Duodenal mucosa (tissue), 2 donors: Measurements from ENCODE around the gene PPFIA3.
"Not testable (repeated sequence)": the region's sequence is repeated elsewhere in the genome, so short reads cannot be mapped to it uniquely, and the experiment has no call there.

ENCODE experiments used
- H3K27ac ChIP-seq: one replicate; pipeline ENCODE4 v1.7.0; 2013; ENCODE audit warnings: low read depth, low read length
- H3K27me3 ChIP-seq, 2 donors: one replicate each; pipeline ENCODE4 v1.7.0; 2013; ENCODE audit warnings: low read length in 2 of 2, control low read depth in 1 of 2; ENCODE audit not compliant: insufficient read depth in 2 of 2, control insufficient read depth in 1 of 2
- H3K36me3 ChIP-seq, 2 donors: one replicate each; pipeline ENCODE4 v1.7.0; 2013; ENCODE audit warnings: low read length in 2 of 2, control low read depth in 1 of 2; ENCODE audit not compliant: insufficient read depth in 2 of 2, control insufficient read depth in 1 of 2
- H3K4me1 ChIP-seq, 2 donors: one replicate each; pipeline ENCODE4 v1.7.0; 2013; ENCODE audit warnings: low read length in 2 of 2, control low read depth in 1 of 2; ENCODE audit not compliant: insufficient read depth in 2 of 2, control insufficient read depth in 1 of 2
- H3K4me3 ChIP-seq, 2 donors: one replicate each; pipeline ENCODE4 v1.7.0; 2013; ENCODE audit warnings: low read length in 2 of 2, low read depth in 1 of 2
- H3K9ac ChIP-seq, 2 donors: one replicate each; pipeline ENCODE4 v1.7.0; 2013; ENCODE audit warnings: low read length in 2 of 2, low read depth in 1 of 2
- H3K9me3 ChIP-seq, 2 donors: one replicate each; pipeline ENCODE4 v1.7.0; 2013; ENCODE audit warnings: low read length in 2 of 2, control low read depth in 1 of 2; ENCODE audit not compliant: control insufficient read depth in 1 of 2

The PPFIA3 gene

DNA sequence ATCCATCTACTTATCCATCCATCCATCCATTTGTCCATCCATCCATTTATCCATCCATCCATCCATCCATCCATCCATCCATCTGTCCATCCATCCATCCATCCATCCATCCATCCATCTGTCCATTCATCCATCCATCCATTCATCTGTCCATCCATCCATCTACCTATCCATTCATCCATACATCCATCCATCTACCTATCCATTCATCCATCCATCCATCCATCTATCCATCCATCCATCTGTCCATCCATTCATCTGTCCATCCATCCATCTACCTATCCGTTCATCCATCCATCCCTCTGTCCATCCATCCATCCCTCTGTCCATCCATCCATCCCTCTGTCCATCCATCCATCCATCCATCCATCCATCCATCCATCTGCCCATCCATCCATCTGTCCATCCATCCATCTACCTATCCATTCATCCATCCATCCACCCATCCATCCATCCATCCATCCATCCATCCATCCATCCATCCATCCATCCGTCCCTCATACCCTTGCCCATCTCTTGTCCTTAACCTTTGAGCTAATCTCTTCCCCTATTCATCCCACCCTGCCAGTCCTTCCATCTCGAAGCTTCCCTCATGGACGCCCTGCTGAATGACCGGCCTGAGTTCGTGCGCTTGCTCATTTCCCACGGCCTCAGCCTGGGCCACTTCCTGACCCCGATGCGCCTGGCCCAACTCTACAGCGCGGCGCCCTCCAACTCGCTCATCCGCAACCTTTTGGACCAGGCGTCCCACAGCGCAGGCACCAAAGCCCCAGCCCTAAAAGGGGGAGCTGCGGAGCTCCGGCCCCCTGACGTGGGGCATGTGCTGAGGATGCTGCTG is 62.9 kb downstream of the PPFIA3 start:
- H3K4me1 ChIP-seq, H3K27me3 ChIP-seq, H3K4me3 ChIP-seq, H3K9me3 ChIP-seq, H3K9ac ChIP-seq, H3K27ac ChIP-seq: not testable (repeated sequence)
- peaks cover 9 to 42% of the 10 kb centered on the region in 2 donors for H3K36me3 ChIP-seq

GRCh38 chr19:49182848-49183375 is 63.6 kb downstream of the PPFIA3 start:
- no peaks in the 10 kb centered on the region for H3K27me3 ChIP-seq

DNA sequence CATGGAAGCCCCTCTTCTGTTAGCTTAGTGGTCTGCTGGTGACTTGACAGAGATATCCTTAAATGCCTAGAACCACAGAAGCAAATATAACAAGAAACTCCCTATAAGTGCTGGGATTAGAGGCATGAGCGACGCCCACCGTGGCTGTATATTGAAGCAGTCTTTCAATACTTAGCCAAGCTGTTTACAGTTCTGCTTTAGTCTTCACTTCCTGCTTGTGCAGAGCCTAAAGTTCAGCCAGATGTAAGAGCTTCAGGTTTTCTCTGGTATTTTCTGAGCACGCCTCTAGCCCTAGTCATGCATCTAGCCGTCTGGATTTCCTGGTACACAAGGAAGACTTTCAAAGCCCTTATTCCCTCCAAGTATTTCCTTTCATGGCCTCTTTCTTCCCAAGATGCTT is 66.8 kb downstream of the PPFIA3 start:
- Histone ChIP-seq H3K9me3 (no peaks in the 10 kb centered on the region), H3K4me1 (no peaks in the 10 kb centered on the region), H3K9ac (no peak overlapping the region), H3K27me3 (no peaks in the 10 kb centered on the region), H3K4me3 (no peak overlapping the region), H3K27ac (no peak overlapping the region), H3K36me3 (peaks cover 33 to 66% of the 10 kb centered on the region in 2 donors)

More at GRCh38 chr19:49182848-49183375, 63.6 kb downstream of the PPFIA3 start:
- no peaks in the 10 kb centered on the region for H3K9me3 ChIP-seq
- no peak overlapping the region for H3K9ac ChIP-seq
- no peak overlapping the region for H3K27ac ChIP-seq
- peaks cover 9 to 48% of the 10 kb centered on the region in 2 donors for H3K36me3 ChIP-seq
- H3K4me3 ChIP-seq, result no peak overlapping the region
- no peaks in the 10 kb centered on the region for H3K4me1 ChIP-seq

- no peak overlapping the region for H3K9ac ChIP-seq
- H3K27ac ChIP-seq, result no peak overlapping the region
- peaks cover 28 to 68% of the 10 kb centered on the region in 2 donors for H3K36me3 ChIP-seq
- H3K4me3 ChIP-seq, result no peak overlapping the region
- no peaks in the 10 kb centered on the region for H3K4me1 ChIP-seq
- no peaks in the 10 kb centered on the region for H3K9me3 ChIP-seq
- H3K27me3 ChIP-seq, result no peaks in the 10 kb centered on the region
Measured at GRCh38 chr19:49188626-49189200, 69.4 kb downstream of the PPFIA3 start.

DNA sequence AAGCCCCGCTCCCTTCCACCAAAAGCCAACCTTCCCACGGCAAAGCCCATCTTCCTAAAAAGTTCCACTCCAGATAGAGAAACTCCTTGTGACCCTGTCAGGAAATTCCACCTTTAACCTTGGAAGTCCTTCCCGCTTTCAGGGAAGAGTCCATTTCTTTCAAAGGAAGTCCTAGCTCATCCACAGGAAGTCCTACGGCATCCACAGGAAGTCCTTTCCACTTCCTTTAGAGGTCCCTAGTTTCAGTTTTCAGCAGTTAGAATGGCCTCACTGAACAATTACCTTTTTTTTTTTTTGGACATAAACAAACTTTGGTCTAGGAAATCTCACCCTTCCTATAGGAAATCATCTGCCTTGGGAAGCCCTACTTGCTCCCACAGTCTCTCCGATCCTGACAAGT is 69.9 kb downstream of the PPFIA3 start:
- H3K27ac ChIP-seq, result no peak overlapping the region
- H3K27me3 ChIP-seq, result no peaks in the 10 kb centered on the region
- H3K4me3 ChIP-seq, result no peak overlapping the region
- H3K9me3 ChIP-seq, result no peaks in the 10 kb centered on the region
- no peak overlapping the region for H3K9ac ChIP-seq
- peaks cover 28 to 68% of the 10 kb centered on the region in 2 donors for H3K36me3 ChIP-seq
- no peaks in the 10 kb centered on the region for H3K4me1 ChIP-seq

GRCh38 chr19:49190781-49191180 is 71.4 kb downstream of the PPFIA3 start:
- H3K36me3 ChIP-seq, result peaks cover 28 to 68% of the 10 kb centered on the region in 2 donors
- no peaks in the 10 kb centered on the region for H3K9me3 ChIP-seq
- no peak overlapping the region for H3K4me3 ChIP-seq
- no peaks in the 10 kb centered on the region for H3K4me1 ChIP-seq
- no peak overlapping the region for H3K9ac ChIP-seq
- no peak overlapping the region for H3K27ac ChIP-seq
- no peaks in the 10 kb centered on the region for H3K27me3 ChIP-seq

DNA sequence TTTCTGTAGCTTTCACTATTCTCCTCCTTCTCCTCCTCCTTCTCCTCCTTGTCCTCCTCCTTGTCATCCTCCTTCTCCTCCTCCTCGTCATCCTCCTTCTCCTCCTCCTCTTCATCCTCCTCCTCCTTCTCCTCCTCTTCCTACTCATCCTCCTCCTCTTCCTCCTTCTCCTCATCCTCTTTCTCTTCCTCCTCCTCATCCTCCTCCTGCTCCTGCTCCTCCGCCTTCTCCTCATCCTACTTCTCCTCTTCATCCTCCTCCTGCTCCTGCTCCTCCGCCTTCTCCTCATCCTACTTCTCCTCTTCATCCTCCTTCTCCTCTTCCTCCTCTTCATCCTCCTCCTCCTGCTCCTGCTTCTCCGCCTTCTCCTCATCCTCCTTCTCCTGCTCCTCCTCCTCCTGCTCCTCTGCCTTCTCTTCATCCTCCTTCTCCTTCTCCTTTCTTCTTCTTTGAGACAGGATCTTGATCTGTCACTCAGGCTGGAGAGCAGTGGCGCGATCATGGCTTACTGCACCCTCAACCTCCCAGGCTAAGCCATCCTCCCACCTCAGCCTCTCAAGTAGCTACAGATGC is 74.6 kb downstream of the PPFIA3 start:
- Histone ChIP-seq H3K4me3 (no peak overlapping the region), H3K9ac (no peak overlapping the region), H3K27me3 (no peaks in the 10 kb centered on the region), H3K27ac (no peak overlapping the region), H3K4me1 (peaks cover 3 to 7% of the 10 kb centered on the region in 2 donors), H3K9me3 (no peaks in the 10 kb centered on the region), H3K36me3 (peaks cover 18 to 43% of the 10 kb centered on the region in 2 donors)

- H3K9me3 ChIP-seq, result no peaks in the 10 kb centered on the region
- H3K4me1 ChIP-seq, result peaks cover 3 to 7% of the 10 kb centered on the region in 2 donors
- H3K4me3 ChIP-seq, result no peak overlapping the region
- no peak overlapping the region for H3K27ac ChIP-seq
- H3K36me3 ChIP-seq, result peaks cover 15 to 38% of the 10 kb centered on the region in 2 donors
- no peaks in the 10 kb centered on the region for H3K27me3 ChIP-seq
- H3K9ac ChIP-seq, result no peak overlapping the region
Measured at GRCh38 chr19:49194408-49194807, 75.1 kb downstream of the PPFIA3 start.

- H3K4me1 ChIP-seq, result peaks cover 4 to 8% of the 10 kb centered on the region in 2 donors
- peak overlapping the region in 1 of 2 donors; percentile 25 for H3K9ac ChIP-seq
- no peaks in the 10 kb centered on the region for H3K27me3 ChIP-seq
- H3K9me3 ChIP-seq, result no peaks in the 10 kb centered on the region
- peaks cover 3 to 30% of the 10 kb centered on the region in 2 donors for H3K36me3 ChIP-seq
- H3K27ac ChIP-seq, result no peak overlapping the region
- H3K4me3 ChIP-seq, result no peak overlapping the region
Measured at GRCh38 chr19:49196527-49197240, 77.3 kb downstream of the PPFIA3 start.
